ENCODE results near the gene POLN. TPM values are rescaled to one million over a fixed set of nuclear protein-coding genes. Genes with fewer than 3 reads are reported as not detected.

POLN gene
- total RNA-seq, 2 experiments from 2014 or later, result 0.92 to 1.0 TPM

GRCh38 chr4:2186865-2187172 lies 55.1 kb downstream of the POLN start:
- Mint-ChIP-seq H3K9me3 (peaks cover 11% of the 10 kb centered on the region), H3K27me3 (no peaks in the 10 kb centered on the region), H3K4me3 (no peak overlapping the region), H3K4me1 (no peaks in the 10 kb centered on the region), H3K27ac (no peak overlapping the region), H3K36me3 (peaks cover 13% of the 10 kb centered on the region)
- no peak for DNase-seq

- no peaks in the 10 kb centered on the region for H3K27me3 Mint-ChIP-seq
- H3K9me3 Mint-ChIP-seq, result peaks cover 11% of the 10 kb centered on the region
- peaks cover 14% of the 10 kb centered on the region for H3K36me3 Mint-ChIP-seq
- H3K4me1 Mint-ChIP-seq, result no peaks in the 10 kb centered on the region
- H3K27ac Mint-ChIP-seq, result no peak overlapping the region
- no peak overlapping the region for H3K4me3 Mint-ChIP-seq
- DNase-seq, result no peak
Measured at GRCh38 chr4:2186133-2186864, 55.6 kb downstream of the POLN start.

GRCh38 chr4:2183394-2183793 lies 58.5 kb downstream of the POLN start:
- Mint-ChIP-seq H3K9me3 (peaks cover 11% of the 10 kb centered on the region), H3K4me3 (no peak overlapping the region), H3K27ac (no peak overlapping the region), H3K27me3 (no peaks in the 10 kb centered on the region), H3K36me3 (peaks cover 12% of the 10 kb centered on the region), H3K4me1 (no peaks in the 10 kb centered on the region)
- no peak for DNase-seq

- no peak for DNase-seq
- Mint-ChIP-seq H3K27ac (no peak overlapping the region), H3K4me1 (no peaks in the 10 kb centered on the region), H3K9me3 (peaks cover 11% of the 10 kb centered on the region), H3K4me3 (no peak overlapping the region), H3K27me3 (no peaks in the 10 kb centered on the region), H3K36me3 (peaks cover 12% of the 10 kb centered on the region)
Measured at GRCh38 chr4:2182994-2183393, 58.9 kb downstream of the POLN start.

GRCh38 chr4:2180410-2180809 lies 61.5 kb downstream of the POLN start:
- H3K4me1 Mint-ChIP-seq, result no peaks in the 10 kb centered on the region
- no peaks in the 10 kb centered on the region for H3K27me3 Mint-ChIP-seq
- peaks cover 5% of the 10 kb centered on the region for H3K9me3 Mint-ChIP-seq
- DNase-seq, result no peak
- no peak overlapping the region for H3K27ac Mint-ChIP-seq
- H3K4me3 Mint-ChIP-seq, result no peak overlapping the region
- peaks cover 4% of the 10 kb centered on the region for H3K36me3 Mint-ChIP-seq

- H3K36me3 Mint-ChIP-seq, result peaks cover 4% of the 10 kb centered on the region
- H3K4me3 Mint-ChIP-seq, result no peak overlapping the region
- H3K27ac Mint-ChIP-seq, result no peak overlapping the region
- no peaks in the 10 kb centered on the region for H3K4me1 Mint-ChIP-seq
- DNase-seq, result no peak
- no peaks in the 10 kb centered on the region for H3K27me3 Mint-ChIP-seq
- peaks cover 5% of the 10 kb centered on the region for H3K9me3 Mint-ChIP-seq
Measured at GRCh38 chr4:2179717-2180116, 62.2 kb downstream of the POLN start.

GRCh38 chr4:2178986-2179385 lies 62.9 kb downstream of the POLN start:
- H3K4me1 Mint-ChIP-seq, result no peaks in the 10 kb centered on the region
- peaks cover 5% of the 10 kb centered on the region for H3K9me3 Mint-ChIP-seq
- no peaks in the 10 kb centered on the region for H3K27me3 Mint-ChIP-seq
- no peak overlapping the region for H3K27ac Mint-ChIP-seq
- no peak for DNase-seq
- peaks cover 4% of the 10 kb centered on the region for H3K36me3 Mint-ChIP-seq
- H3K4me3 Mint-ChIP-seq, result no peak overlapping the region

GRCh38 chr4:2177443-2178093 lies 64.4 kb downstream of the POLN start:
- H3K4me3 Mint-ChIP-seq, result no peak overlapping the region
- no peak overlapping the region for H3K27ac Mint-ChIP-seq
- peaks cover 4% of the 10 kb centered on the region for H3K9me3 Mint-ChIP-seq
- peaks cover 3% of the 10 kb centered on the region for H3K36me3 Mint-ChIP-seq
- H3K27me3 Mint-ChIP-seq, result no peaks in the 10 kb centered on the region
- DNase-seq, result no peak
- H3K4me1 Mint-ChIP-seq, result peaks cover 11% of the 10 kb centered on the region

- no peak for DNase-seq
- Mint-ChIP-seq H3K27me3 (no peaks in the 10 kb centered on the region), H3K36me3 (no peaks in the 10 kb centered on the region), H3K4me3 (no peak overlapping the region), H3K4me1 (peaks cover 17% of the 10 kb centered on the region), H3K9me3 (no peaks in the 10 kb centered on the region), H3K27ac (no peak overlapping the region)
Measured at GRCh38 chr4:2175990-2176698, 65.8 kb downstream of the POLN start.

GRCh38 chr4:2174061-2174460 lies 67.9 kb downstream of the POLN start:
- H3K36me3 Mint-ChIP-seq, result no peaks in the 10 kb centered on the region
- H3K27ac Mint-ChIP-seq, result no peak overlapping the region
- no peak overlapping the region for H3K4me3 Mint-ChIP-seq
- no peak for DNase-seq
- no peaks in the 10 kb centered on the region for H3K9me3 Mint-ChIP-seq
- H3K27me3 Mint-ChIP-seq, result no peaks in the 10 kb centered on the region
- H3K4me1 Mint-ChIP-seq, result peaks cover 17% of the 10 kb centered on the region

- Mint-ChIP-seq H3K4me3 (no peak overlapping the region), H3K4me1 (peaks cover 17% of the 10 kb centered on the region), H3K36me3 (no peaks in the 10 kb centered on the region), H3K27me3 (no peaks in the 10 kb centered on the region), H3K27ac (no peak overlapping the region), H3K9me3 (no peaks in the 10 kb centered on the region)
- no peak for DNase-seq
Measured at GRCh38 chr4:2172627-2173231, 69.2 kb downstream of the POLN start.

GRCh38 chr4:2172161-2172560 lies 69.8 kb downstream of the POLN start:
- Mint-ChIP-seq H3K4me1 (peaks cover 17% of the 10 kb centered on the region), H3K27me3 (no peaks in the 10 kb centered on the region), H3K27ac (no peak overlapping the region), H3K36me3 (no peaks in the 10 kb centered on the region), H3K4me3 (no peak overlapping the region), H3K9me3 (no peaks in the 10 kb centered on the region)
- no peak for DNase-seq

GRCh38 chr4:2168469-2169319 lies 73.2 kb downstream of the POLN start:
- H3K4me1 Mint-ChIP-seq, result peaks cover 17% of the 10 kb centered on the region
- H3K27ac Mint-ChIP-seq, result no peak overlapping the region
- H3K4me3 Mint-ChIP-seq, result no peak overlapping the region
- H3K36me3 Mint-ChIP-seq, result peaks cover 2% of the 10 kb centered on the region
- no peak for DNase-seq
- no peaks in the 10 kb centered on the region for H3K9me3 Mint-ChIP-seq
- H3K27me3 Mint-ChIP-seq, result no peaks in the 10 kb centered on the region

- Mint-ChIP-seq H3K36me3 (peaks cover 2% of the 10 kb centered on the region), H3K4me3 (no peak overlapping the region), H3K4me1 (no peaks in the 10 kb centered on the region), H3K27me3 (no peaks in the 10 kb centered on the region), H3K27ac (no peak overlapping the region), H3K9me3 (no peaks in the 10 kb centered on the region)
- DNase-seq, result no peak
Measured at GRCh38 chr4:2166253-2166652, 75.7 kb downstream of the POLN start.

GRCh38 chr4:2165391-2165790 lies 76.5 kb downstream of the POLN start:
- Mint-ChIP-seq H3K4me3 (no peak overlapping the region), H3K4me1 (no peaks in the 10 kb centered on the region), H3K36me3 (peaks cover 2% of the 10 kb centered on the region), H3K27me3 (no peaks in the 10 kb centered on the region), H3K9me3 (no peaks in the 10 kb centered on the region), H3K27ac (no peak overlapping the region)
- DNase-seq, result no peak
